Measurements from ENCODE around the gene ITPRIP.

DNA sequence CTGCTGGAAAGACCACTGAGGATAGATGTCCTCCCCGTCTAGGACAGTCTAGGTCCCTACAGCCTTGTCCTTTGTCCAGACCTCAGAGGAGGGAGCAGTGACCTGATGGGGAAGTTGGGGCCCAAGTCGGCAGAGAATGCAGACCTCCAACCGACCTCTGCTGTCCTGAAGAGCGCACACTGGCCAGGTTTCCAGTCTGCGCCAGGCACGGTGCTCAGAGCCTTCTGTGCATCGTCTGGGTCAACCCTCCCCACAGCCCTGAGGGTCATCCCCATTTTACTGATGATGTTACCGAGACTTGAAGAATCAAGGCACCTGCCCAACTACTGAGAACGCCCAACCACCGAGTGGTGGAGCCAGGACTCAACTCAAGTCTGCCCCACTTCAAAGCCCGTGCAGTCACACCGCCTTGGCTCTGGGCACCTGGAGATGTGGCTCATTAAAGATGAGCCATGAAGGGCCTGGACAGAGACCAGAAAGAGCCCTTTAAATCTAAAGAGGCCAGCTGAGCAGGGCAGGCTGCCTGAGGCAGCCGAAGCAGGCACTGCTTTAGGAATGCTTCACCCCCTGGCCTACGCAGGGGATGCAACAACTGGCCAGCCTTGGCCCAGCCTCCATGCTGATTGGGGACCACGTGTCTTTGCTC, 4.4 kb downstream of the ITPRIP start:
- TF ChIP-seq, protein P1, sequence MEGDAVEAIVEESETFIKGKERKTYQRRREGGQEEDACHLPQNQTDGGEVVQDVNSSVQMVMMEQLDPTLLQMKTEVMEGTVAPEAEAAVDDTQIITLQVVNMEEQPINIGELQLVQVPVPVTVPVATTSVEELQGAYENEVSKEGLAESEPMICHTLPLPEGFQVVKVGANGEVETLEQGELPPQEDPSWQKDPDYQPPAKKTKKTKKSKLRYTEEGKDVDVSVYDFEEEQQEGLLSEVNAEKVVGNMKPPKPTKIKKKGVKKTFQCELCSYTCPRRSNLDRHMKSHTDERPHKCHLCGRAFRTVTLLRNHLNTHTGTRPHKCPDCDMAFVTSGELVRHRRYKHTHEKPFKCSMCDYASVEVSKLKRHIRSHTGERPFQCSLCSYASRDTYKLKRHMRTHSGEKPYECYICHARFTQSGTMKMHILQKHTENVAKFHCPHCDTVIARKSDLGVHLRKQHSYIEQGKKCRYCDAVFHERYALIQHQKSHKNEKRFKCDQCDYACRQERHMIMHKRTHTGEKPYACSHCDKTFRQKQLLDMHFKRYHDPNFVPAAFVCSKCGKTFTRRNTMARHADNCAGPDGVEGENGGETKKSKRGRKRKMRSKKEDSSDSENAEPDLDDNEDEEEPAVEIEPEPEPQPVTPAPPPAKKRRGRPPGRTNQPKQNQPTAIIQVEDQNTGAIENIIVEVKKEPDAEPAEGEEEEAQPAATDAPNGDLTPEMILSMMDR (IDR thresholded peaks at IDR 0.05 in 2 of 3, conservative IDR thresholded peaks at IDR 0.05 in 1 of 3; ENCODE audit: borderline replicate concordance in 1 of 3, insufficient read depth in 1 of 3, low read depth in 2 of 3, low read length in 2 of 3): no peak
- no peak for TF ChIP-seq POLR2AphosphoS5 (IDR thresholded peaks at IDR 0.05; ENCODE audit: low read depth, low read length)
- TF ChIP-seq RAD21 (IDR thresholded peaks at IDR 0.05; ENCODE audit: low read depth): no peak
- TF ChIP-seq EZH2phosphoT487 (IDR thresholded peaks at IDR 0.05; ENCODE audit: borderline replicate concordance): no peak
- TF ChIP-seq SIN3A (IDR thresholded peaks at IDR 0.05; ENCODE audit: low read depth): no peak
- TF ChIP-seq ELF1 (IDR thresholded peaks at IDR 0.05; ENCODE audit: borderline replicate concordance, low read depth): no peak
- no peak for TF ChIP-seq TCF7L2 (IDR thresholded peaks at IDR 0.05; ENCODE audit: borderline replicate concordance, extremely low read depth, insufficient read depth, insufficient read length)
- TF ChIP-seq YY1 (IDR thresholded peaks at IDR 0.05; ENCODE audit: extremely low read depth, insufficient replicate concordance, low read depth, low read length): no peak
- TF ChIP-seq EZH2 (IDR thresholded peaks at IDR 0.05): no peak
- no peak for TF ChIP-seq POLR2A (IDR thresholded peaks at IDR 0.05; ENCODE audit: borderline replicate concordance, extremely low read depth, insufficient read depth, insufficient read length)
- no peak for TF ChIP-seq ZFX (IDR thresholded peaks at IDR 0.05)
- no peak for TF ChIP-seq FOSL1 (IDR thresholded peaks at IDR 0.05; ENCODE audit: low read depth)
- TF ChIP-seq SRF (IDR thresholded peaks at IDR 0.05; ENCODE audit: low read depth): no peak
- no peak for TF ChIP-seq CEBPB (IDR thresholded peaks at IDR 0.05; ENCODE audit: low read depth)

Measured in HCT116 (cell line).